Measurements from ENCODE around the gene MAGEA4.

DNA sequence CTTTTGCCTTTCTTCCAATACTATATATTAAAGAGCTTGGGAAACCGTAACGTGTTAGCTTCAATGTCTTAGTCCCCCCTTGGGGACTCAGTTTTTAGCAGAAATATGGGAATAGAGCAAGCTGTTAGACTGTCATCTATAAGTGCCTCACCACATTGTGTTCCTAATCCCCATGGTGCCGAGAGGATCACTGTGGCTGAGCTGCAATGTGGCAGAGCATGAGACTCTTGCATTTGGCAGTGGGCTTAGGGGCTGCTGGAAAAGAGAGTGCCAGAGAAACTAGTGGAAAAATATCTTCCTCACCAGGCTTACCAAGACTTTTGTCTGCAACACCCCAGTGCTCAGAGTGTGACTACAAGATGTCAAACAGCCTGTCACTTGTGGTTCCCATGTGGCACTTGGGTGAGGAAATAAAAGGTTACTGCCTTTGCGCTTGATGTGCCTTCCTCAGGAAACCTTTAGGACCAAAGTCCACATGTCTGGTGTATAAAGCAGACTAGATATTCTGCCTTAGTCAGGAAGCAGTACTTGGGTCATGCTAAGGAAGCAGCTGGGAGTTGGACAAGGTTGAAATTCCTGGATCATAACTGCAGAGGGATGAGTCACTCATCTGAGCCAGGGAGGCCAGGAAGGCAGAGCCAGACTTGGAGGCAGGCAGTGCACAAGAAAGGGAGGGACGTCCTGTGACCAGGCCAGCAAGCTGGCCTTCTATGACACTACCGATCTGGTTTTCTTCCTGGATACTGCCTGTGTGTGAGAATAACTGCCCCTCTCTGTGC is 9.7 kb upstream of the MAGEA4 start:
- TF ChIP-seq, protein P1, sequence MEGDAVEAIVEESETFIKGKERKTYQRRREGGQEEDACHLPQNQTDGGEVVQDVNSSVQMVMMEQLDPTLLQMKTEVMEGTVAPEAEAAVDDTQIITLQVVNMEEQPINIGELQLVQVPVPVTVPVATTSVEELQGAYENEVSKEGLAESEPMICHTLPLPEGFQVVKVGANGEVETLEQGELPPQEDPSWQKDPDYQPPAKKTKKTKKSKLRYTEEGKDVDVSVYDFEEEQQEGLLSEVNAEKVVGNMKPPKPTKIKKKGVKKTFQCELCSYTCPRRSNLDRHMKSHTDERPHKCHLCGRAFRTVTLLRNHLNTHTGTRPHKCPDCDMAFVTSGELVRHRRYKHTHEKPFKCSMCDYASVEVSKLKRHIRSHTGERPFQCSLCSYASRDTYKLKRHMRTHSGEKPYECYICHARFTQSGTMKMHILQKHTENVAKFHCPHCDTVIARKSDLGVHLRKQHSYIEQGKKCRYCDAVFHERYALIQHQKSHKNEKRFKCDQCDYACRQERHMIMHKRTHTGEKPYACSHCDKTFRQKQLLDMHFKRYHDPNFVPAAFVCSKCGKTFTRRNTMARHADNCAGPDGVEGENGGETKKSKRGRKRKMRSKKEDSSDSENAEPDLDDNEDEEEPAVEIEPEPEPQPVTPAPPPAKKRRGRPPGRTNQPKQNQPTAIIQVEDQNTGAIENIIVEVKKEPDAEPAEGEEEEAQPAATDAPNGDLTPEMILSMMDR (IDR thresholded peaks at IDR 0.05), result no peak
- TF ChIP-seq POLR2AphosphoS5 (IDR thresholded peaks at IDR 0.05) (peak in 1 of 3 donors; percentile 16), POLR2A (IDR thresholded peaks at IDR 0.05) (no peak)
